ENCODE results near the gene LIPC.

LIPC gene

DNA sequence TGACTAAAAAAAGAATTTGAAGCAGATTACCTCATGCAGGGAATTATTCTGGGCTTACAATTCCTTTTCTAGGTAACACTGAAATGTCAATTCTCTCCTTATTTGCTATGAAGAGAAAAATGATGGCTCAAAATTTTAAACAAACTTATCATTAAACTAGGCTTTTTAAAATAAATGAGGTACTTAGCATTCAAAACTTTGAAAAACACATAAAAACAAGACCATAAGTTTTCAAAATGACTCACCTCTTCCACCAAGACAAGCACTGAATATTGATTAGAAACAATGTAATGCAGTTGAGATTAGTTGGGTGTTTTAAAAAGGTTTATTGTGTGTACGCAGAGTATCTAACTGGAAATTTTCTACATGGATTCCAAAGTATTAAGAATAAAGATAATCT lies 163.1 kb downstream of the LIPC start:
- H3K79me2 ChIP-seq (ENCODE audit: control insufficient read depth, insufficient read depth, low read length): no peaks in the 10 kb centered on the region

DNA sequence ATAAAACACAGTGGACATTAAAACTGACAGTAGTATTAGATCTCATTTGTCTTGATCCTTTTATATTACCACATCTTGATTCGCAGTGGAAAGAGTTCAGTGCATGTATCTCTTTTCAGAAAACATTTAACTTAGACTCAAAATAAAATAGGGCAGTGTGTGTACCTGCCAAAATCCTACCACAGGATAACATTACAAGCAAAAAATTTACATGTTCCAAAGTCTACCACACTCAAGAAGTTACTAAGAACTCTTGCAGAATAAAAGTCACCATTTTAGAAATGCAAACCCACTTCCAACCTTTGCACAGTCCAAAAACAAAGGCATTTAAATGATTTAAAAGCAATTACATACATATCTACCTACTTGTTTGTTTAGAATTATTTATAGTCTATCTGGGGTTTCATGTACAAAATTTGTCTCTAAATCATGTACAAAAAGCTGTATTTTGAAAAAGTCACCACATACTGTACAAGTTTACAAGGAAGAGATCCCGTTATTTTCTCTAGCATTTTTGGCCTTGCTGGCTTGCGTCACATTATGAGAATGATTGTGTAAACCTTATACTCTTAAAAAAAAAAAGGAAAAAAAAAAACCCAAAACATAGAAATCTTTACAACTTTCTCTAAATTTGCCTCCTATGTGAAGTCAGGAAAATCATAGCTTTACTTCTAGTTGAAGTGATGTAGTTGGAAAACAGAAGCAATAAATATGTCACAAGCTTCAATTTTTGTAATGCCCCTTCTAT lies 163.9 kb downstream of the LIPC start:
- Histone ChIP-seq H3K36me3 (ENCODE audit: control insufficient read depth, insufficient read depth, low read length) (no peaks in the 10 kb centered on the region), H3K4me2 (ENCODE audit: low read length) (no peak overlapping the region), H3K56ac (ENCODE audit: low read length) (no peak overlapping the region), H3K18ac (ENCODE audit: low read length) (no peak overlapping the region), H4K8ac (ENCODE audit: low read depth, low read length) (no peak overlapping the region), H3K79me2 (ENCODE audit: control insufficient read depth, insufficient read depth, low read length) (no peaks in the 10 kb centered on the region), H2BK5ac (ENCODE audit: low read length) (no peak overlapping the region), H4K5ac (ENCODE audit: low read length) (no peak overlapping the region), H2BK15ac (replicated peaks; ENCODE audit: low read depth) (no peak overlapping the region), H3K4me1 (ENCODE audit: control insufficient read depth, low read depth, low read length) (no peaks in the 10 kb centered on the region), H3K4ac (ENCODE audit: low read depth, low read length) (no peak overlapping the region), H3K4me3 (ENCODE audit: low read length) (no peak overlapping the region), H3K23ac (ENCODE audit: low read length) (no peak overlapping the region), H3K27me3 (ENCODE audit: insufficient read depth, low read length, poor library complexity) (no peaks in the 10 kb centered on the region), H3K27ac (ENCODE audit: low read depth, low read length) (no peak overlapping the region), H2BK120ac (ENCODE audit: low read depth, low read length) (no peak overlapping the region), H3K9ac (ENCODE audit: low read length) (no peak overlapping the region), H2AK5ac (ENCODE audit: low read length) (no peak overlapping the region), H3K79me1 (ENCODE audit: low read length) (no peaks in the 10 kb centered on the region)
- WGBS (ENCODE audit: extremely low coverage, insufficient coverage, low lambda C conversion rate): no CpG with 5 or more reads among the region's 3 CpGs
- DNase-seq: no peak

More for the DNA sequence above, 163.1 kb downstream of the LIPC start:
- H2BK15ac ChIP-seq (replicated peaks; ENCODE audit: low read depth): no peak overlapping the region
- no peak overlapping the region for H3K56ac ChIP-seq (ENCODE audit: low read length)
- no peak overlapping the region for H2AK5ac ChIP-seq (ENCODE audit: low read length)
- H3K27ac ChIP-seq (ENCODE audit: low read depth, low read length): no peak overlapping the region
- no peaks in the 10 kb centered on the region for H3K27me3 ChIP-seq (ENCODE audit: insufficient read depth, low read length, poor library complexity)
- no peaks in the 10 kb centered on the region for H3K79me1 ChIP-seq (ENCODE audit: low read length)
- no peak for DNase-seq
- H2BK5ac ChIP-seq (ENCODE audit: low read length): no peak overlapping the region
- H3K4me1 ChIP-seq (ENCODE audit: control insufficient read depth, low read depth, low read length): no peaks in the 10 kb centered on the region
- H4K5ac ChIP-seq (ENCODE audit: low read length): no peak overlapping the region
- H4K8ac ChIP-seq (ENCODE audit: low read depth, low read length): no peak overlapping the region
- 100% methylated on average over 1 of the region's 1 CpG for WGBS (ENCODE audit: extremely low coverage, insufficient coverage, low lambda C conversion rate)
- H3K36me3 ChIP-seq (ENCODE audit: control insufficient read depth, insufficient read depth, low read length): no peaks in the 10 kb centered on the region
- no peak overlapping the region for H3K9ac ChIP-seq (ENCODE audit: low read length)
- H3K18ac ChIP-seq (ENCODE audit: low read length): no peak overlapping the region
- H3K23ac ChIP-seq (ENCODE audit: low read length): no peak overlapping the region
- H3K4ac ChIP-seq (ENCODE audit: low read depth, low read length): no peak overlapping the region
- no peak overlapping the region for H2BK120ac ChIP-seq (ENCODE audit: low read depth, low read length)
- no peak overlapping the region for H3K4me2 ChIP-seq (ENCODE audit: low read length)
- H3K4me3 ChIP-seq (ENCODE audit: low read length): no peak overlapping the region

DNA sequence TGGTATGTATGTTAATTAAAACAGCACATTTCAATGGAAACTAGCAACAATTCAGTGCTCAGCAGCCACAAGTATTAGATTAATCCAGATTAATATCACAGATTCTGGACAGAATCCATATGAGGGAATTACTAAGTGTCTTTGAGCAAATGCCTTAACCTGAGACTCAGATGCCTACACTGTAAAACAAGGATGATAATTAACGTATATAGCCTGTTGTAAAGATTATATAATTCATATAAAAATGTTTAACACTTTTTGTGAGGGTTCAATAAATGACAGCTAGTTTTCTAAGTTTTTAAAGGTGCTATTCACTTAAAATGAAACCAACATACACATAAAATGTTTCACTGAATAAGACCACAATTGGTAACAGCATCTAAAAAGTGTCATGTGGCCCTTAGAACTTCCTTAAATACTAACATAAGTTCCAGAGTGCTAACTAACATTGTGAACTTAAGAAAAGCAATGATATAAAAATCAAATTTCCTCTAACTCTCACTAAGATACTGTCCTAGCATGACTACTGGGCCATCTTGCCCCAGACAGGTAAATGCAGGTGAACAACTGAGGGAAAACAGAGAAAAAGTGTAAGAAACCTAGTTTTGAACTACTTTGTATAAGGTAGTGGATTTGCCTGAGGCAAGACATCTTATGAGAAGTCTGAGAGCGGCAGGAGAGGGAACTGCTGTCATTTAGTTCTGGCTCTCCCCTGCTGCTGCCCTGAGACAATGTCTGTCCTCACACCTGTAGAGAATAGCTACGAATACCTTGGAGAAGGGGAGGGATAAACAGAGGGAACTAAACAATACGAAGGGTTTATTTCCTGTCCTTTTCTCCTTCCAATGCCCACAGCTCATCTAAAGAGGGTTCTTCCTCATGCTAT lies 166.4 kb downstream of the LIPC start:
- Histone ChIP-seq H3K4me3 (ENCODE audit: low read length) (no peak overlapping the region), H3K27ac (ENCODE audit: low read depth, low read length) (no peak overlapping the region), H3K4me1 (ENCODE audit: control insufficient read depth, low read depth, low read length) (no peaks in the 10 kb centered on the region), H3K56ac (ENCODE audit: low read length) (no peak overlapping the region), H3K18ac (ENCODE audit: low read length) (no peak overlapping the region), H2AK5ac (ENCODE audit: low read length) (no peak overlapping the region), H2BK5ac (ENCODE audit: low read length) (no peak overlapping the region), H3K9ac (ENCODE audit: low read length) (no peak overlapping the region), H3K79me2 (ENCODE audit: control insufficient read depth, insufficient read depth, low read length) (no peaks in the 10 kb centered on the region), H3K79me1 (ENCODE audit: low read length) (no peaks in the 10 kb centered on the region), H3K23ac (ENCODE audit: low read length) (no peak overlapping the region), H4K8ac (ENCODE audit: low read depth, low read length) (no peak overlapping the region), H3K4me2 (ENCODE audit: low read length) (no peak overlapping the region), H2BK120ac (ENCODE audit: low read depth, low read length) (no peak overlapping the region), H3K36me3 (ENCODE audit: control insufficient read depth, insufficient read depth, low read length) (no peaks in the 10 kb centered on the region), H4K5ac (ENCODE audit: low read length) (no peak overlapping the region), H3K4ac (ENCODE audit: low read depth, low read length) (no peak overlapping the region), H3K27me3 (ENCODE audit: insufficient read depth, low read length, poor library complexity) (no peaks in the 10 kb centered on the region), H2BK15ac (replicated peaks; ENCODE audit: low read depth) (no peak overlapping the region)
- DNase-seq: peak; percentile 86
- WGBS (ENCODE audit: extremely low coverage, insufficient coverage, low lambda C conversion rate): no CpG with 5 or more reads among the region's 4 CpGs

DNA sequence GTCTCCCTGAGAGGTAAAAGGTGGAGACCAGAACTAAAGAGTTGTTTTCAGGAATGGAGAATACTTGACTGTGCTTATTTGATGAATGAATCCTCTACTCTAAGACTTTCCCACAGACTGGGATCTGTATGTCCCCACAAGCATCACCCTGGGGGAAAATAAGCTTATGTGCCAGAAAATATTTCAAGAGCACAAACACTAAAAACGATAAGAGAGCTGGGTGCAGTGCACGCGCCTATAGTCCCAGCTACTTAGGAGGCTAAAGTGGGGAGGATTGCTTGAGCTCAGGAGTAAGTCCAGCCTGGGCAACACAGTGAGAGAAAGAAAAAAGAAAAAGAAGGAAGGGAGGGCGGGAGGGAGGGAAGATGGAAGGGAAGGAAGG lies 167.0 kb downstream of the LIPC start:
- H3K4me1 ChIP-seq (ENCODE audit: control insufficient read depth, low read depth, low read length): no peaks in the 10 kb centered on the region
- no peak overlapping the region for H2BK5ac ChIP-seq (ENCODE audit: low read length)
- WGBS (ENCODE audit: extremely low coverage, insufficient coverage, low lambda C conversion rate): no CpG with 5 or more reads among the region's 4 CpGs
- no peak overlapping the region for H3K4me3 ChIP-seq (ENCODE audit: low read length)
- peak overlapping the region; percentile 25 for H3K18ac ChIP-seq (ENCODE audit: low read length)
- no peak overlapping the region for H3K4me2 ChIP-seq (ENCODE audit: low read length)
- no peak overlapping the region for H3K4ac ChIP-seq (ENCODE audit: low read depth, low read length)
- no peak overlapping the region for H2BK15ac ChIP-seq (replicated peaks; ENCODE audit: low read depth)
- H2BK120ac ChIP-seq (ENCODE audit: low read depth, low read length): no peak overlapping the region
- no peak overlapping the region for H4K5ac ChIP-seq (ENCODE audit: low read length)
- H3K27me3 ChIP-seq (ENCODE audit: insufficient read depth, low read length, poor library complexity): no peaks in the 10 kb centered on the region
- H4K8ac ChIP-seq (ENCODE audit: low read depth, low read length): no peak overlapping the region
- H3K79me2 ChIP-seq (ENCODE audit: control insufficient read depth, insufficient read depth, low read length): no peaks in the 10 kb centered on the region
- no peaks in the 10 kb centered on the region for H3K36me3 ChIP-seq (ENCODE audit: control insufficient read depth, insufficient read depth, low read length)
- no peak overlapping the region for H3K9ac ChIP-seq (ENCODE audit: low read length)
- no peak for DNase-seq
- no peak overlapping the region for H3K23ac ChIP-seq (ENCODE audit: low read length)
- no peaks in the 10 kb centered on the region for H3K79me1 ChIP-seq (ENCODE audit: low read length)
- H3K27ac ChIP-seq (ENCODE audit: low read depth, low read length): peak overlapping the region; percentile 64
- H2AK5ac ChIP-seq (ENCODE audit: low read length): no peak overlapping the region
- no peak overlapping the region for H3K56ac ChIP-seq (ENCODE audit: low read length)

- Histone ChIP-seq H3K56ac (ENCODE audit: low read length) (no peak overlapping the region), H4K8ac (ENCODE audit: low read depth, low read length) (no peak overlapping the region), H2BK15ac (replicated peaks; ENCODE audit: low read depth) (no peak overlapping the region), H3K79me1 (ENCODE audit: low read length) (peaks cover 2% of the 10 kb centered on the region), H2BK120ac (ENCODE audit: low read depth, low read length) (no peak overlapping the region), H3K36me3 (ENCODE audit: control insufficient read depth, insufficient read depth, low read length) (no peaks in the 10 kb centered on the region), H2AK5ac (ENCODE audit: low read length) (no peak overlapping the region), H2BK5ac (ENCODE audit: low read length) (no peak overlapping the region), H3K27ac (ENCODE audit: low read depth, low read length) (no peak overlapping the region), H3K9ac (ENCODE audit: low read length) (no peak overlapping the region), H3K79me2 (ENCODE audit: control insufficient read depth, insufficient read depth, low read length) (no peaks in the 10 kb centered on the region), H3K23ac (ENCODE audit: low read length) (no peak overlapping the region), H3K4me3 (ENCODE audit: low read length) (no peak overlapping the region), H3K18ac (ENCODE audit: low read length) (no peak overlapping the region), H4K5ac (ENCODE audit: low read length) (no peak overlapping the region), H3K4me2 (ENCODE audit: low read length) (no peak overlapping the region), H3K27me3 (ENCODE audit: insufficient read depth, low read length, poor library complexity) (no peaks in the 10 kb centered on the region), H3K4me1 (ENCODE audit: control insufficient read depth, low read depth, low read length) (no peaks in the 10 kb centered on the region), H3K4ac (ENCODE audit: low read depth, low read length) (no peak overlapping the region)
- no peak for DNase-seq
- WGBS (ENCODE audit: extremely low coverage, insufficient coverage, low lambda C conversion rate): no CpG with 5 or more reads among the region's 2 CpGs
Measured at GRCh38 chr15:58602823-58603222, 171.0 kb downstream of the LIPC start.
